H9 (cell line): ENCODE results near the gene PLCH1. TPM values are rescaled to one million over a fixed set of nuclear protein-coding genes. Genes with fewer than 3 reads are reported as not detected.

Experiments
- DNase-seq: peaks from one replicate; pipeline ENCODE4 v3.0.0-alpha.2; 2017
- H2AFZ ChIP-seq: one replicate; pipeline ENCODE4 v1.6.1; 2013; ENCODE audit warnings: mild to moderate bottlenecking, low read length, control low read depth, moderate library complexity
- H2AK5ac ChIP-seq: 2 replicates; pipeline ENCODE4 v1.6.1; 2013; ENCODE audit warnings: low read length, control low read depth, mixed read lengths; ENCODE audit not compliant: insufficient read length
- H2BK120ac ChIP-seq: one replicate; pipeline ENCODE4 v1.6.1; 2013; ENCODE audit warnings: low read depth, mild to moderate bottlenecking, low read length, control low read depth, inconsistent platforms; ENCODE audit not compliant: poor library complexity, severe bottlenecking
- H2BK12ac ChIP-seq: 2 replicates; pipeline ENCODE4 v1.6.1; 2013; ENCODE audit warnings: low read length, control low read depth, mixed read lengths, low read depth; ENCODE audit not compliant: insufficient read length
- H2BK15ac ChIP-seq: 2 replicates; pipeline ENCODE4 v1.6.1; 2013; ENCODE audit warnings: low read depth, low read length, control low read depth
- H2BK20ac ChIP-seq: one replicate; pipeline ENCODE4 v1.6.1; 2013; ENCODE audit warnings: low read depth, mild to moderate bottlenecking, low read length, control low read depth, inconsistent platforms; ENCODE audit not compliant: poor library complexity, severe bottlenecking
- H2BK5ac ChIP-seq: 2 replicates; pipeline ENCODE4 v1.6.1; 2013; ENCODE audit warnings: low read length, control low read depth, mixed read lengths; ENCODE audit not compliant: insufficient read length
- H3K14ac ChIP-seq: 2 replicates; pipeline ENCODE4 v1.6.1; 2013; ENCODE audit warnings: low read length, control low read depth; ENCODE audit not compliant: insufficient read depth
- H3K18ac ChIP-seq: 2 replicates; pipeline ENCODE4 v1.6.1; 2013; ENCODE audit warnings: low read depth, mild to moderate bottlenecking, mixed read lengths, low read length, control low read depth; ENCODE audit not compliant: insufficient read length
- H3K23ac ChIP-seq: 2 replicates; pipeline ENCODE4 v1.6.1; 2013; ENCODE audit warnings: low read length, control low read depth, mixed read lengths, low read depth; ENCODE audit not compliant: insufficient read length
- H3K23me2 ChIP-seq: 2 replicates; pipeline ENCODE4 v1.6.1; 2013; ENCODE audit warnings: low read depth, mild to moderate bottlenecking, mixed read lengths, low read length, control low read depth; ENCODE audit not compliant: insufficient read length, poor library complexity, severe bottlenecking
- H3K27ac ChIP-seq: 2 replicates; pipeline ENCODE4 v1.5.1; 2013; ENCODE audit warnings: low read length, control low read depth, mixed read lengths, low read depth; ENCODE audit not compliant: insufficient read length
- H3K27me3 ChIP-seq: 2 replicates; pipeline ENCODE4 v1.6.1; 2013; ENCODE audit warnings: low read length, control low read depth, inconsistent platforms; ENCODE audit not compliant: insufficient read depth
- H3K4ac ChIP-seq: 2 replicates; pipeline ENCODE4 v1.6.1; 2013; ENCODE audit warnings: low read depth, mild to moderate bottlenecking, control low read depth, inconsistent platforms, low read length, moderate library complexity
- H3K4me1 ChIP-seq: 2 replicates; pipeline ENCODE4 v1.6.1; 2013; ENCODE audit warnings: low read length, control low read depth, inconsistent platforms; ENCODE audit not compliant: insufficient read depth
- H3K4me2 ChIP-seq: 2 replicates; pipeline ENCODE4 v1.6.1; 2013; ENCODE audit warnings: low read length, control low read depth, mixed read lengths; ENCODE audit not compliant: insufficient read length, insufficient read depth
- H3K56ac ChIP-seq: 2 replicates; pipeline ENCODE4 v1.6.1; 2013; ENCODE audit warnings: low read depth, mild to moderate bottlenecking, mixed read lengths, low read length, control low read depth; ENCODE audit not compliant: insufficient read length
- H3K79me1 ChIP-seq: 2 replicates; pipeline ENCODE4 v1.6.1; 2013; ENCODE audit warnings: low read depth, mild to moderate bottlenecking, moderate library complexity, low read length, control low read depth, inconsistent platforms; ENCODE audit not compliant: insufficient read depth, poor library complexity, severe bottlenecking
- H3K79me2 ChIP-seq: 2 replicates; pipeline ENCODE4 v1.6.1; 2013; ENCODE audit warnings: low read length, control low read depth, inconsistent platforms; ENCODE audit not compliant: insufficient read depth
- H3K9ac ChIP-seq: 2 replicates; pipeline ENCODE4 v1.6.1; 2013; ENCODE audit warnings: low read length, control low read depth, mixed read lengths; ENCODE audit not compliant: insufficient read length; ENCODE audit errors: extremely low read depth
- H3K9me3 ChIP-seq: one replicate; pipeline ENCODE4 v1.6.1; 2013; ENCODE audit warnings: low read depth, low read length, inconsistent platforms; ENCODE audit not compliant: control insufficient read depth
- H3T11ph ChIP-seq: one replicate; pipeline ENCODE4 v1.6.1; 2013; ENCODE audit warnings: mild to moderate bottlenecking, low read length, control low read depth, inconsistent platforms
- H4K20me1 ChIP-seq: one replicate; pipeline ENCODE4 v1.6.1; 2013; ENCODE audit not compliant: control insufficient read depth, insufficient read length, insufficient read depth
- H4K5ac ChIP-seq: 2 replicates; pipeline ENCODE4 v1.6.1; 2013; ENCODE audit warnings: low read depth, mild to moderate bottlenecking, mixed read lengths, low read length, control low read depth; ENCODE audit not compliant: insufficient read length
- H4K8ac ChIP-seq: replicated peaks from 2 replicates; pipeline ENCODE4 v1.6.1; 2013; ENCODE audit warnings: low read length, control low read depth, mixed read lengths, low read depth; ENCODE audit not compliant: insufficient read length
- H4K91ac ChIP-seq: 2 replicates; pipeline ENCODE4 v1.6.1; 2013; ENCODE audit warnings: low read depth, mild to moderate bottlenecking, moderate library complexity, mixed read lengths, low read length, control low read depth; ENCODE audit not compliant: insufficient read length
- H3K27ac Mint-ChIP-seq, 3 experiments: 2 replicates in 2 of 3; 3 replicates in 1 of 3; pipeline ENCODE4 v1.8.0; 2020 to 2021; ENCODE audit warnings: mixed read lengths in 3 of 3, mild to moderate bottlenecking in 1 of 3, moderate library complexity in 1 of 3
- H3K27me3 Mint-ChIP-seq: 2 replicates; pipeline ENCODE4 v1.8.0; 2021; ENCODE audit warnings: low read depth, mild to moderate bottlenecking, moderate library complexity, mixed read lengths
- H3K36me3 Mint-ChIP-seq, 3 experiments: 2 replicates in 2 of 3; 3 replicates in 1 of 3; pipeline ENCODE4 v1.8.0; 2020 to 2021; ENCODE audit warnings: low read depth in 3 of 3, mixed read lengths in 3 of 3; ENCODE audit not compliant: insufficient read depth in 1 of 3
- H3K4me1 Mint-ChIP-seq, 2 experiments: 2 replicates each; pipeline ENCODE4 v1.8.0; 2020; ENCODE audit warnings: mixed read lengths in 2 of 2
- H3K4me3 Mint-ChIP-seq, 2 experiments: 2 replicates in 1 of 2; 3 replicates in 1 of 2; pipeline ENCODE4 v1.8.0; 2020 to 2021; ENCODE audit warnings: mild to moderate bottlenecking in 2 of 2, mixed read lengths in 2 of 2, moderate library complexity in 1 of 2
- H3K9me3 Mint-ChIP-seq, 2 experiments: 2 replicates in 1 of 2; 3 replicates in 1 of 2; pipeline ENCODE4 v1.8.0; 2020; ENCODE audit warnings: mild to moderate bottlenecking in 2 of 2, mixed read lengths in 2 of 2, moderate library complexity in 1 of 2
- WGBS: extraction: QIAGEN DNeasy Blood & Tissue Kit; methylation state at CpG from one replicate; pipeline ENCODE4 v1.1.7; 2013; ENCODE audit warnings: missing lambda C conversion rate, low lambda C conversion rate, mixed read lengths; ENCODE audit not compliant: insufficient read length; ENCODE audit errors: extremely low coverage; 5-methylcytosine and 5-hydroxymethylcytosine counted together
- total RNA-seq: library from RNA; stranded (reverse); gene quantifications from 2 replicates; pipeline ENCODE4 v1.2.1, GENCODE V29; 2021
- TF ChIP-seq, protein P1 (sequence below): fragments of 200-600 bp; sonication (generic); conservative IDR thresholded peaks from 3 replicates; pipeline ENCODE4 v1.8.0; 2021; ENCODE audit warnings: antibody characterized with exemption, mild to moderate bottlenecking

PLCH1 gene
- total RNA-seq, 1 experiment from 2014 or later: 19.0 TPM

DNA sequence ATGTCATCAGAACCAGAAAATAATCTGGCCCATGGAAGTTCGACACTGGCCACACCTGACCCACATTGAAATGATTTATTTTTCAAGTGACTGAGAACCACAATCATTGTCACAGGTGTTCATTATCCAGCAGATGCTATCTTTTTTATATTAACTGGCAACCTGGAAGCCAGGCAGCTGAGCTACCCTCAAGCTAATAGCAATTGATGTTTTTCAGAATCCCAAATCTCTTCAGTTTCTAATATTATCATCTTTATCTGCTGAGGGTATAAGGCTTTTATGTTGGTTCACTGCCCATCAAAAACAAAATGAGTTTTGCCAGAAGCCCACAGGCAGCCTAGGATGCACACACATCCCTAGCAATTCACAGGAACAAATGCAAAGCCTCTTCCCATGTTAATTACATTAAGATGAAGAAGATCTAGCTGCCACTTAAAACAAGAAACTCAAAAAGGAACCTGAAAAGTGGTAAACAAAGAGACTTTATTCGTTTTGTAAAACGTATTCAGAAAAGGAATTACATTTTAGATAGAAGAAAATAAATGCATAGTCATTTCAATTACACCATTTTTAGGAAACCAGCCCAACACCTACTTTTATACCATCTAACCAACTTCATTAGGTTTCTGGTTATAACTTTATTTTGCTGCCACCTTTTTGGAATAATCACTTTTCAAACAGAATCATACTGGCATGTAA is 410.5 kb downstream of the PLCH1 start:
- H3K9me3 Mint-ChIP-seq: no peaks in the 10 kb centered on the region
- H2AFZ ChIP-seq: no peak overlapping the region

More for the DNA sequence above, 410.5 kb downstream of the PLCH1 start:
- Histone ChIP-seq H3K14ac (no peak overlapping the region), H2BK15ac (no peak overlapping the region), H3K27ac (no peak overlapping the region), H2BK20ac (no peak overlapping the region), H3K23ac (no peak overlapping the region), H3K9me3 (no peaks in the 10 kb centered on the region), H3K56ac (no peak overlapping the region), H3T11ph (no peak overlapping the region), H3K23me2 (no peaks in the 10 kb centered on the region), H3K79me2 (no peaks in the 10 kb centered on the region), H2BK5ac (no peak overlapping the region), H3K27me3 (no peaks in the 10 kb centered on the region), H2AK5ac (no peak overlapping the region), H2BK12ac (no peak overlapping the region), H4K91ac (no peak overlapping the region), H3K4ac (no peak overlapping the region), H4K20me1 (no peaks in the 10 kb centered on the region), H4K5ac (no peak overlapping the region), H3K4me2 (no peak overlapping the region), H3K9ac (no peak overlapping the region), H2BK120ac (no peak overlapping the region), H3K79me1 (no peaks in the 10 kb centered on the region), H4K8ac (no peak overlapping the region), H3K18ac (no peak overlapping the region), H3K4me1 (no peaks in the 10 kb centered on the region)
- no peak for DNase-seq
- TF ChIP-seq, protein P1, sequence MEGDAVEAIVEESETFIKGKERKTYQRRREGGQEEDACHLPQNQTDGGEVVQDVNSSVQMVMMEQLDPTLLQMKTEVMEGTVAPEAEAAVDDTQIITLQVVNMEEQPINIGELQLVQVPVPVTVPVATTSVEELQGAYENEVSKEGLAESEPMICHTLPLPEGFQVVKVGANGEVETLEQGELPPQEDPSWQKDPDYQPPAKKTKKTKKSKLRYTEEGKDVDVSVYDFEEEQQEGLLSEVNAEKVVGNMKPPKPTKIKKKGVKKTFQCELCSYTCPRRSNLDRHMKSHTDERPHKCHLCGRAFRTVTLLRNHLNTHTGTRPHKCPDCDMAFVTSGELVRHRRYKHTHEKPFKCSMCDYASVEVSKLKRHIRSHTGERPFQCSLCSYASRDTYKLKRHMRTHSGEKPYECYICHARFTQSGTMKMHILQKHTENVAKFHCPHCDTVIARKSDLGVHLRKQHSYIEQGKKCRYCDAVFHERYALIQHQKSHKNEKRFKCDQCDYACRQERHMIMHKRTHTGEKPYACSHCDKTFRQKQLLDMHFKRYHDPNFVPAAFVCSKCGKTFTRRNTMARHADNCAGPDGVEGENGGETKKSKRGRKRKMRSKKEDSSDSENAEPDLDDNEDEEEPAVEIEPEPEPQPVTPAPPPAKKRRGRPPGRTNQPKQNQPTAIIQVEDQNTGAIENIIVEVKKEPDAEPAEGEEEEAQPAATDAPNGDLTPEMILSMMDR: no peak
- peaks cover 3 to 5% of the 10 kb centered on the region in 2 experiments; a peak in 2 of 4 replicates for H3K4me1 Mint-ChIP-seq
- no peak overlapping the region for H3K27ac Mint-ChIP-seq
- H3K4me3 Mint-ChIP-seq: no peak overlapping the region
- no peaks in the 10 kb centered on the region for H3K36me3 Mint-ChIP-seq
- H3K27me3 Mint-ChIP-seq: no peaks in the 10 kb centered on the region
- no CpG with 5 or more reads among the region's 3 CpGs for WGBS
